Endothelial cell (in vitro differentiated cells): ENCODE data around the gene HDAC4. TPM values are rescaled to one million over a fixed set of nuclear protein-coding genes. Genes with fewer than 3 reads are reported as not detected.

Experiments
- DNase-seq: peaks from one replicate; pipeline ENCODE4 v3.0.0; 2021; ENCODE audit warnings: low spot score
- H3K27ac Mint-ChIP-seq: one replicate; pipeline ENCODE4 v1.8.0; 2021; ENCODE audit warnings: mixed read lengths, inconsistent platforms; ENCODE audit not compliant: unreplicated experiment
- H3K27me3 Mint-ChIP-seq: one replicate; pipeline ENCODE4 v1.8.0; 2021; ENCODE audit warnings: mild to moderate bottlenecking, moderate library complexity, mixed read lengths, inconsistent platforms; ENCODE audit not compliant: unreplicated experiment
- H3K36me3 Mint-ChIP-seq: one replicate; pipeline ENCODE4 v1.8.0; 2021; ENCODE audit warnings: mild to moderate bottlenecking, low read depth, mixed read lengths, inconsistent platforms; ENCODE audit not compliant: unreplicated experiment
- H3K4me1 Mint-ChIP-seq: one replicate; pipeline ENCODE4 v1.8.0; 2021; ENCODE audit warnings: mild to moderate bottlenecking, mixed read lengths, inconsistent platforms; ENCODE audit not compliant: unreplicated experiment
- H3K4me3 Mint-ChIP-seq: one replicate; pipeline ENCODE4 v1.8.0; 2021; ENCODE audit warnings: mild to moderate bottlenecking, mixed read lengths, inconsistent platforms; ENCODE audit not compliant: unreplicated experiment
- H3K9me3 Mint-ChIP-seq: one replicate; pipeline ENCODE4 v1.8.0; 2021; ENCODE audit warnings: mixed read lengths, inconsistent platforms; ENCODE audit not compliant: unreplicated experiment
- total RNA-seq: library from RNA; stranded (reverse); fragmentation: NEBNext Ultra II Directional; extraction: Animal tissue kit (Norgen Biotek cat#: 25700); gene quantifications from one replicate; pipeline ENCODE4 v1.2.1, GENCODE V29; 2021; ENCODE audit not compliant: unreplicated experiment
- TF ChIP-seq, protein P1 (sequence below): fragments of 200-600 bp; sonication (generic); IDR thresholded peaks from one replicate; pipeline ENCODE4 v1.5.0; 2021; ENCODE audit warnings: antibody characterized with exemption; ENCODE audit not compliant: unreplicated experiment

The HDAC4 gene
- total RNA-seq, 1 donor from 2014 or later = 26.0 TPM

DNA sequence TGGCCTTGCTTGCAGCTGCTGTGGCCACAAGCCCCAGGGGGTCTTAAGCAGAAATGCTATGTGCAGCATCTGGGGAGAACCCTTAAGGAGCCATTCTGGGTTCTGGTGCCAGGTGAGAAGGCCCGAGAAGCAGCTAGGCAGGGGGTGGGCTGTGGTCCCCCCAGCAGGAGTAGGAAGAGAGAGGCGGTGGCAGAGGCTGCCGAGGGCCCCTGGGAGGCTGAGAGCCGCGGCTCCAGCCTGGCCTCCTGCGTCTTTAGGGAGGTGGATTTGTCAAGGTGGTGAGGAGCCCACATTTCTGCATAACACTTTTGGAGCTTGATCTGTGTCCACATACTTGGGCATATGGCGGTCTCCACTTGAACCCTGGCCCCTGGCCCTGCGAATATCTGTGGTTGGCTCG is 356.5 kb downstream of the HDAC4 start:
- TF ChIP-seq, protein P1, sequence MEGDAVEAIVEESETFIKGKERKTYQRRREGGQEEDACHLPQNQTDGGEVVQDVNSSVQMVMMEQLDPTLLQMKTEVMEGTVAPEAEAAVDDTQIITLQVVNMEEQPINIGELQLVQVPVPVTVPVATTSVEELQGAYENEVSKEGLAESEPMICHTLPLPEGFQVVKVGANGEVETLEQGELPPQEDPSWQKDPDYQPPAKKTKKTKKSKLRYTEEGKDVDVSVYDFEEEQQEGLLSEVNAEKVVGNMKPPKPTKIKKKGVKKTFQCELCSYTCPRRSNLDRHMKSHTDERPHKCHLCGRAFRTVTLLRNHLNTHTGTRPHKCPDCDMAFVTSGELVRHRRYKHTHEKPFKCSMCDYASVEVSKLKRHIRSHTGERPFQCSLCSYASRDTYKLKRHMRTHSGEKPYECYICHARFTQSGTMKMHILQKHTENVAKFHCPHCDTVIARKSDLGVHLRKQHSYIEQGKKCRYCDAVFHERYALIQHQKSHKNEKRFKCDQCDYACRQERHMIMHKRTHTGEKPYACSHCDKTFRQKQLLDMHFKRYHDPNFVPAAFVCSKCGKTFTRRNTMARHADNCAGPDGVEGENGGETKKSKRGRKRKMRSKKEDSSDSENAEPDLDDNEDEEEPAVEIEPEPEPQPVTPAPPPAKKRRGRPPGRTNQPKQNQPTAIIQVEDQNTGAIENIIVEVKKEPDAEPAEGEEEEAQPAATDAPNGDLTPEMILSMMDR = no peak
- Mint-ChIP-seq H3K4me3 (no peak overlapping the region), H3K36me3 (no peaks in the 10 kb centered on the region), H3K27me3 (peaks cover 2% of the 10 kb centered on the region), H3K9me3 (no peaks in the 10 kb centered on the region), H3K27ac (peak overlapping the region; percentile 67), H3K4me1 (no peaks in the 10 kb centered on the region)
- no peak for DNase-seq

DNA sequence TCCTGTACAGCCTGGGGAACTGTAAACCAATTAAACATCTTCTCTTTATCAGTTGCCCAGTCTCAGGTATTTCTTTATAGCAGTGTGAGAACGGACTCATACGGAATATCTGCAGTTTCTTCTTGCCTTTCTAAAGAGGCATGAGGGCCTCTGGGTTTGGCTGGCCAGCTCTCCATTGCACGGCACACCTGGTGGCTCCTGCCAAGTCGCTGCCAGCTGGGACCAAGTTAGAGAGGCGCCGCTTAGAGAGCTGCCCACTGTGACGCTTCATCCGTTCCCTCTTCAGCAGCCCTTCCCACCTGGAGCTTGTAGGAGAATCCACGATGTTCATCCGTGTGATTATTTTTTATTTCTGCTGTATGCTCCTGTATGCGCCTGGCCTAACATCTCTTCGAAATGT is 357.5 kb downstream of the HDAC4 start:
- no peak overlapping the region for H3K4me3 Mint-ChIP-seq
- no peak for DNase-seq
- no peak overlapping the region for H3K27ac Mint-ChIP-seq
- no peaks in the 10 kb centered on the region for H3K4me1 Mint-ChIP-seq
- H3K27me3 Mint-ChIP-seq = peaks cover 2% of the 10 kb centered on the region
- H3K36me3 Mint-ChIP-seq = no peaks in the 10 kb centered on the region
- TF ChIP-seq, protein P1 = no peak
- no peaks in the 10 kb centered on the region for H3K9me3 Mint-ChIP-seq

DNA sequence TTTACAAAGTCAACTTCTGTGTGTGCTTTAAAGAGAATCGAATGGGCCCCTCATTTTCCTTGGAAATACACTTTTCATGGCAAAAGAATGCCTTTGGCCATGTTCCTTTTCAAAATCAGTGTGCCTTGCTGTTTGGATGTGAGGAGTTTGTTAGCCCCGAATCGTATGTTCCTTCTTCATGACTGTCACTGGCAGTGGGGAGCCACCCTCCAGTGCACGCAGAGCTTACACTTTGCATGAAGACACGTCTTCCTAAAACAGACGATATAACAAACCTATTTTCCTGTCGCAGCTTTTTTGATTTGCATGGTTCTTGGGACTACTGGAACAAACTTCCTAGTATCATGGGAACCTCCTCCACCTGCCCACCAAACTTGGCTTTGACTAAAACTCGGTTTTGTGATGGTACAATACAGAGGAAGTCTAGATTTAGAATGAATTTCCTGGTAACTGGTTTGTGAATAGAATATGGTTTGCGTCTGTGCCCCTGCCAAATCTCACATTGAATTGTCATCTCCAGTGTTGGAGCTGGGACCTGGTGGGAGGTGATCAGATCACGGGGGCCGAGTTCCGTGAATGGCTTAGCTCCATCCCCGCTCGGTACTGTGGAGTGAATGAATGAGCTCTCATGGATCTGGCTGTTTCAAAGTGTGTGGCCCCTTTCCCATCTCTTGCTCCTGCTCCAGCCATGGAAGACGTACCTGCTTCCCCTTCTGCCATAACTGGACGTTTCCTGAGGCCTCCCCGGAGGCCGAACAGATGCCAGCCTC is 358.1 kb downstream of the HDAC4 start:
- no peak for DNase-seq
- no peaks in the 10 kb centered on the region for H3K4me1 Mint-ChIP-seq
- no peak overlapping the region for H3K4me3 Mint-ChIP-seq
- TF ChIP-seq, protein P1 = no peak
- no peaks in the 10 kb centered on the region for H3K36me3 Mint-ChIP-seq
- no peaks in the 10 kb centered on the region for H3K9me3 Mint-ChIP-seq
- H3K27ac Mint-ChIP-seq = no peak overlapping the region
- peaks cover 2% of the 10 kb centered on the region for H3K27me3 Mint-ChIP-seq

DNA sequence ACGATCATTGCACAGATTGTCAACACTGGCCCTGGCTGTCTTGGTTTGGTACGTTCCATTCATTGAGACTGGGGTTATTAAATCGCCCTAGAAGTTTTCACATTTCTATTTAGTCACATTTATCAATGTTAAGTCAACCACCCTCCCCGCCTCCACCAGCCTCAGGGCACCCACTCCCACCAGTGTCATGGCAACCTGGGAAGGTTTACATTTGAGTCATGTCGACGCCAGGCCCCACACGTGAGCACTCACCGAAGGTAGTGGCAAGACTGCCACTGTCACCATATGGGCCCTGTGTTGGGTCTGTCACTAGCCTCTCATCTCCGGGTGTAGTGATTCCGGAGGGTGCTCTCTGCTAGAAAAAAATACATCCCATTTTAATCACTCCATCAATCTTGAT is 358.8 kb downstream of the HDAC4 start:
- no peaks in the 10 kb centered on the region for H3K36me3 Mint-ChIP-seq
- H3K27ac Mint-ChIP-seq = no peak overlapping the region
- H3K4me3 Mint-ChIP-seq = no peak overlapping the region
- H3K4me1 Mint-ChIP-seq = no peaks in the 10 kb centered on the region
- peaks cover 2% of the 10 kb centered on the region for H3K27me3 Mint-ChIP-seq
- DNase-seq = no peak
- no peaks in the 10 kb centered on the region for H3K9me3 Mint-ChIP-seq
- TF ChIP-seq, protein P1 = no peak

DNA sequence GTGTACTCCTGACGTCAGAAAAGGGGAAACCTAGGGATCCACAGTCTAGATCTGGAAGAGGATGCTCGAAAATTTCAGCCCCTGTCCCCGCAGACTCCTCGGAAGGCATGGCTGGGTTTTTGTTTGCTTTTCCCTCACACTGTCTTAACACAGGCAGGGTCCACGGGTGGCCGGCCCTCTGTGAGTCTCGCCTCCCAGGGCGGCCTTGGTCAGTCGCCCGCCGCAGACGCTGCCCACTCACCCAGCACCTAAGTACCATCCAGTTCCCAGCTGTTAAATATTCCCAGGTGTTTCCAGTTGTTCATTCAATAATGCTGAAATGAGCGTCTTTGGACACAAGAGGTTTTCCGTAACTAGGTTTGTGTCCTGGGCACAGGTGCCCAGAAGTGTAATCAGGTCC is 359.8 kb downstream of the HDAC4 start:
- TF ChIP-seq, protein P1 = no peak
- Mint-ChIP-seq H3K36me3 (no peaks in the 10 kb centered on the region), H3K4me1 (no peaks in the 10 kb centered on the region), H3K9me3 (no peaks in the 10 kb centered on the region), H3K4me3 (no peak overlapping the region), H3K27ac (no peak overlapping the region), H3K27me3 (peaks cover 2% of the 10 kb centered on the region)
- DNase-seq = no peak
